ENCODE results near the gene PCDHA1. TPM values are rescaled to one million over a fixed set of nuclear protein-coding genes. Genes with fewer than 3 reads are reported as not detected.
A peak's percentile ranks its signal among the peaks of the same experiment; 100 is the strongest.
"Not testable (repeated sequence)": the region's sequence is repeated elsewhere in the genome, so short reads cannot be mapped to it uniquely, and the experiment has no call there.

Gene PCDHA1
- total and polyA plus RNA-seq, 3 experiments from 2014 or later, result not detected

GRCh38 chr5:140835622-140836510 is 49.9 kb downstream of the PCDHA1 start:
- DNase-seq, result no peak
- Mint-ChIP-seq H3K27ac (no peak overlapping the region), H3K27me3 (peaks cover 29 to 40% of the 10 kb centered on the region in 2 donors), H3K36me3 (peaks cover 0 to 4% (median 0%) of the 10 kb centered on the region in 3 donors), H3K4me1 (no peaks in the 10 kb centered on the region), H3K9me3 (peaks cover 14 to 44% (median 28%) of the 10 kb centered on the region in 5 donors), H3K4me3 (no peak overlapping the region)
- H3K27ac ChIP-seq (ENCODE audit: low read depth, low read length), result no peak overlapping the region
- ChIA-PET POLR2A (no interaction called here), CTCF (no interaction called here)
- no peaks in the 10 kb centered on the region for H3K9me3 ChIP-seq (ENCODE audit: low read length)
- no peak overlapping the region for H3K4me3 ChIP-seq (ENCODE audit: low read length)
- no peaks in the 10 kb centered on the region for H3K4me1 ChIP-seq (ENCODE audit: insufficient read depth, low read length)
- H3K27me3 ChIP-seq (ENCODE audit: insufficient read depth, low read length, poor library complexity, severe bottlenecking), result no peaks in the 10 kb centered on the region
- H3K36me3 ChIP-seq (ENCODE audit: insufficient read depth, low read length), result no peaks in the 10 kb centered on the region

- DNase-seq, result no peak
- peak within 1 kb of the TSS in 1 of 7 donors; percentile 9 for H3K4me3 Mint-ChIP-seq
- CTCF ChIA-PET, result no interaction called here
These were observed 55.3 kb downstream of the PCDHA1 start, which contains the start of gene PCDHA8 for GRCh38 chr5:140840978-140841962. PCDHA8 (plus strand) TSS chr5:140841187; CDS start chr5:140841322, 135 bp downstream.

GRCh38 chr5:140842798-140843733 is 57.1 kb downstream of the PCDHA1 start:
- Mint-ChIP-seq H3K4me3 (no peak overlapping the region), H3K27me3 (peaks cover 9 to 31% of the 10 kb centered on the region in 2 donors), H3K4me1 (no peaks in the 10 kb centered on the region), H3K36me3 (no peaks in the 10 kb centered on the region), H3K27ac (no peak overlapping the region), H3K9me3 (peaks cover 21 to 33% (median 28%) of the 10 kb centered on the region in 5 donors)
- CTCF ChIA-PET, result no interaction called here
- Histone ChIP-seq H3K27me3 (ENCODE audit: insufficient read depth, low read length, poor library complexity, severe bottlenecking) (no peaks in the 10 kb centered on the region), H3K27ac (ENCODE audit: low read depth, low read length) (no peak overlapping the region), H3K4me3 (ENCODE audit: low read length) (no peak overlapping the region), H3K4me1 (ENCODE audit: insufficient read depth, low read length) (no peaks in the 10 kb centered on the region), H3K36me3 (ENCODE audit: insufficient read depth, low read length) (no peaks in the 10 kb centered on the region), H3K9me3 (ENCODE audit: low read length) (no peaks in the 10 kb centered on the region)
- POLR2A ChIA-PET, result no interaction called here
- no peak for DNase-seq

More at GRCh38 chr5:140840978-140841962, 55.3 kb downstream of the PCDHA1 start, which contains the start of gene PCDHA8:
- Mint-ChIP-seq H3K9me3 (peaks cover 15 to 31% (median 20%) of the 10 kb centered on the region in 5 donors), H3K36me3 (no peaks in the 10 kb centered on the region), H3K27me3 (peaks cover 12 to 14% of the 10 kb centered on the region in 2 donors), H3K4me1 (no peaks in the 10 kb centered on the region), H3K27ac (no peak within 1 kb of the TSS)
- Histone ChIP-seq H3K4me1 (ENCODE audit: insufficient read depth, low read length) (no peaks in the 10 kb centered on the region), H3K36me3 (ENCODE audit: insufficient read depth, low read length) (no peaks in the 10 kb centered on the region), H3K27ac (ENCODE audit: low read depth, low read length) (no peak within 1 kb of the TSS), H3K9me3 (ENCODE audit: low read length) (no peaks in the 10 kb centered on the region), H3K27me3 (ENCODE audit: insufficient read depth, low read length, poor library complexity, severe bottlenecking) (no peaks in the 10 kb centered on the region), H3K4me3 (ENCODE audit: low read length) (no peak within 1 kb of the TSS)
- POLR2A ChIA-PET, result no interaction called here

GRCh38 chr5:140848139-140849102 is 62.5 kb downstream of the PCDHA1 start, which contains the start of gene PCDHA9:
PCDHA9 (plus strand) TSS chr5:140848382; CDS start chr5:140848496, 114 bp downstream.
- peaks cover 3 to 32% of the 10 kb centered on the region in 2 donors for H3K27me3 Mint-ChIP-seq
- peaks cover 9 to 19% (median 12%) of the 10 kb centered on the region in 5 donors for H3K9me3 Mint-ChIP-seq
- H3K4me3 ChIP-seq (ENCODE audit: low read length); H3K36me3 Mint-ChIP-seq; H3K4me1 Mint-ChIP-seq; POLR2A ChIA-PET; H3K27me3 ChIP-seq (ENCODE audit: insufficient read depth, low read length, poor library complexity, severe bottlenecking); H3K9me3 ChIP-seq (ENCODE audit: low read length); H3K4me3 Mint-ChIP-seq; DNase-seq; H3K27ac ChIP-seq (ENCODE audit: low read depth, low read length); H3K27ac Mint-ChIP-seq; H3K4me1 ChIP-seq (ENCODE audit: insufficient read depth, low read length); CTCF ChIA-PET; H3K36me3 ChIP-seq (ENCODE audit: insufficient read depth, low read length): not testable (repeated sequence)

- not testable (repeated sequence) for H3K4me3 ChIP-seq (ENCODE audit: low read length)
These were observed 64.1 kb downstream of the PCDHA1 start for GRCh38 chr5:140849831-140850634.

GRCh38 chr5:140855772-140856674 is 70.1 kb downstream of the PCDHA1 start, which contains the start of gene PCDHA10:
PCDHA10 (plus strand) TSS chr5:140855897; CDS start chr5:140856049, 152 bp downstream.
- no peak within 1 kb of the TSS for H3K27ac Mint-ChIP-seq
- H3K27ac ChIP-seq (ENCODE audit: low read depth, low read length), result no peak within 1 kb of the TSS
- ChIA-PET CTCF (no interaction called here), POLR2A (no interaction called here)
- peaks cover 6 to 14% (median 9%) of the 10 kb centered on the region in 5 donors for H3K9me3 Mint-ChIP-seq
- no peaks in the 10 kb centered on the region for H3K27me3 ChIP-seq (ENCODE audit: insufficient read depth, low read length, poor library complexity, severe bottlenecking)
- H3K36me3 Mint-ChIP-seq, result no peaks in the 10 kb centered on the region
- H3K4me3 Mint-ChIP-seq, result no peak within 1 kb of the TSS
- H3K27me3 Mint-ChIP-seq, result peaks cover 5 to 35% of the 10 kb centered on the region in 2 donors
- DNase-seq, result no peak
- H3K4me1 Mint-ChIP-seq, result no peaks in the 10 kb centered on the region
- no peaks in the 10 kb centered on the region for H3K4me1 ChIP-seq (ENCODE audit: insufficient read depth, low read length)
- H3K9me3 ChIP-seq (ENCODE audit: low read length), result no peaks in the 10 kb centered on the region
- no peak within 1 kb of the TSS for H3K4me3 ChIP-seq (ENCODE audit: low read length)
- no peaks in the 10 kb centered on the region for H3K36me3 ChIP-seq (ENCODE audit: insufficient read depth, low read length)

More at GRCh38 chr5:140849831-140850634, 64.1 kb downstream of the PCDHA1 start:
- peaks cover 3 to 38% of the 10 kb centered on the region in 2 donors for H3K27me3 Mint-ChIP-seq
- H3K4me1 Mint-ChIP-seq; H3K36me3 ChIP-seq (ENCODE audit: insufficient read depth, low read length); H3K36me3 Mint-ChIP-seq; H3K4me3 Mint-ChIP-seq; DNase-seq; CTCF ChIA-PET; POLR2A ChIA-PET; H3K27ac ChIP-seq (ENCODE audit: low read depth, low read length); H3K9me3 ChIP-seq (ENCODE audit: low read length); H3K27ac Mint-ChIP-seq; H3K27me3 ChIP-seq (ENCODE audit: insufficient read depth, low read length, poor library complexity, severe bottlenecking); H3K4me1 ChIP-seq (ENCODE audit: insufficient read depth, low read length): not testable (repeated sequence)
- H3K9me3 Mint-ChIP-seq, result peaks cover 5 to 14% (median 10%) of the 10 kb centered on the region in 5 donors
